ENCODE results near the gene DHX57. TPM values are rescaled to one million over a fixed set of nuclear protein-coding genes. Genes with fewer than 3 reads are reported as not detected.

The DHX57 gene
- total RNA-seq, 4 donors from 2014 or later: 11.5 to 12.0 (median 11.7) TPM

GRCh38 chr2:38783586-38783985 lies 92.1 kb downstream of the DHX57 start:
- Histone ChIP-seq H3K4me3 (no peak overlapping the region), H3K4me1 (peaks cover 6 to 8% of the 10 kb centered on the region in 2 donors), H3K9me3 (no peaks in the 10 kb centered on the region), H3K27ac (no peak overlapping the region), H3K27me3 (no peaks in the 10 kb centered on the region), H3K36me3 (peaks cover 0 to 26% of the 10 kb centered on the region in 2 donors)
- no peak for ATAC-seq
- in situ Hi-C loops (cut with MboI; ENCODE audit: low sequenced_read_pairs in 4 of 4) (no loop called here), intact Hi-C loops (cut with DNase I; ENCODE audit: low total_unique reads) (no loop called here)
- no peak for DNase-seq
- TF ChIP-seq, protein P1, sequence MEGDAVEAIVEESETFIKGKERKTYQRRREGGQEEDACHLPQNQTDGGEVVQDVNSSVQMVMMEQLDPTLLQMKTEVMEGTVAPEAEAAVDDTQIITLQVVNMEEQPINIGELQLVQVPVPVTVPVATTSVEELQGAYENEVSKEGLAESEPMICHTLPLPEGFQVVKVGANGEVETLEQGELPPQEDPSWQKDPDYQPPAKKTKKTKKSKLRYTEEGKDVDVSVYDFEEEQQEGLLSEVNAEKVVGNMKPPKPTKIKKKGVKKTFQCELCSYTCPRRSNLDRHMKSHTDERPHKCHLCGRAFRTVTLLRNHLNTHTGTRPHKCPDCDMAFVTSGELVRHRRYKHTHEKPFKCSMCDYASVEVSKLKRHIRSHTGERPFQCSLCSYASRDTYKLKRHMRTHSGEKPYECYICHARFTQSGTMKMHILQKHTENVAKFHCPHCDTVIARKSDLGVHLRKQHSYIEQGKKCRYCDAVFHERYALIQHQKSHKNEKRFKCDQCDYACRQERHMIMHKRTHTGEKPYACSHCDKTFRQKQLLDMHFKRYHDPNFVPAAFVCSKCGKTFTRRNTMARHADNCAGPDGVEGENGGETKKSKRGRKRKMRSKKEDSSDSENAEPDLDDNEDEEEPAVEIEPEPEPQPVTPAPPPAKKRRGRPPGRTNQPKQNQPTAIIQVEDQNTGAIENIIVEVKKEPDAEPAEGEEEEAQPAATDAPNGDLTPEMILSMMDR (IDR thresholded peaks at IDR 0.05 in 4 of 5, conservative IDR thresholded peaks at IDR 0.05 in 1 of 5): no peak
- TF ChIP-seq POLR2A (IDR thresholded peaks at IDR 0.05): no peak

DNA sequence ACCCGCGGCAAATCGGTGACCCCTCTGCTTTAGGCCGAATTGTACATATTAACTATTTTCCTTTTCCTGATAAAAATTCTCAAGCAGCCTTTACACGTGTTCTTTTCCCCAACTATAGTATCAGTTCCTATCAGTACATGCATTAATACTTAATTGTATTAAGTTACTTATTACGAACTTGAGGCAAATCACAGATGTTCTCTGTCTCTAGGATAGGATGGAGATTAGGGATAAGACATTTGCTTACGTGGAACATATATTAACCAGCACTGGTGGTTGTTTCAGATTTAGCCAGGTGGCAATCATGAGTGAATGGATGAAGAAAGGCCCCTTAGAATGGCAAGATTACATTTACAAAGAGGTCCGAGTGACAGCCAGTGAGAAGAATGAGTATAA lies 97.0 kb downstream of the DHX57 start:
- no peak for TF ChIP-seq POLR2A (IDR thresholded peaks at IDR 0.05)
- TF ChIP-seq, protein P1 (IDR thresholded peaks at IDR 0.05 in 4 of 5, conservative IDR thresholded peaks at IDR 0.05 in 1 of 5): no peak
- peak overlapping the region; percentile 54 to 81 (median 75) for H3K27ac ChIP-seq
- peaks cover 9 to 10% of the 10 kb centered on the region in 2 donors for H3K4me1 ChIP-seq
- ATAC-seq: no peak
- in situ Hi-C loops (cut with MboI; ENCODE audit: low sequenced_read_pairs in 4 of 4) (no loop called here), intact Hi-C loops (cut with DNase I; ENCODE audit: low total_unique reads) (loop anchor here (1.0 to 2.0 kb wide), 2 partner anchors 27 to 96 kb away; partner anchors contain the start of genes DHX57, MORN2 and SRSF7)
- H3K4me3 ChIP-seq: peak overlapping the region; percentile 58 to 89 (median 80)
- no peak for DNase-seq
- no peaks in the 10 kb centered on the region for H3K9me3 ChIP-seq
- H3K27me3 ChIP-seq: no peaks in the 10 kb centered on the region
- H3K36me3 ChIP-seq: peaks cover 0 to 22% of the 10 kb centered on the region in 2 donors

GRCh38 chr2:38776531-38776930 lies 99.2 kb downstream of the DHX57 start:
- H3K27ac ChIP-seq: no peak overlapping the region
- no peak for DNase-seq
- intact Hi-C loops (cut with DNase I; ENCODE audit: low total_unique reads) (no loop called here), in situ Hi-C loops (cut with MboI; ENCODE audit: low sequenced_read_pairs in 4 of 4) (no loop called here)
- TF ChIP-seq, protein P1 (IDR thresholded peaks at IDR 0.05 in 4 of 5, conservative IDR thresholded peaks at IDR 0.05 in 1 of 5): no peak
- TF ChIP-seq POLR2A (IDR thresholded peaks at IDR 0.05): no peak
- no peaks in the 10 kb centered on the region for H3K9me3 ChIP-seq
- H3K36me3 ChIP-seq: peaks cover 0 to 13% of the 10 kb centered on the region in 2 donors
- ATAC-seq: no peak
- H3K4me3 ChIP-seq: no peak overlapping the region
- H3K4me1 ChIP-seq: peaks cover 9 to 10% of the 10 kb centered on the region in 2 donors
- no peaks in the 10 kb centered on the region for H3K27me3 ChIP-seq

DNA sequence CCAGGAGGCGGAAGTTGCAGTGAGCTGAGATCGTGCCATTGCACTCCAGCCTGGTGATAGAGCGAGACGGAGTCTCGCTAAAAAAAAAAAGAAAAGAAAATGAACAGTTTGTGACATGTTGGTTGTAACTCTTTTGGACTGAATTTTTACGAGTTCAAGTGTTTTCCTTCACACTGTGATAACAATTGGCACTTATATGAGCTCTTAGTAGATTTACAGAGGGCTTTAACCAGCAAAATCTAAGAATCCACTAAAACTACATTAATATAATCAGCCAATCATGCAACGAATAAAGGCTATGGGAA lies 99.9 kb downstream of the DHX57 start:
- intact Hi-C loops (cut with DNase I; ENCODE audit: low total_unique reads): no loop called here
- no peaks in the 10 kb centered on the region for H3K27me3 ChIP-seq

More for the DNA sequence above, 99.9 kb downstream of the DHX57 start:
- Histone ChIP-seq H3K4me3 (no peak overlapping the region), H3K9me3 (no peaks in the 10 kb centered on the region), H3K27ac (no peak overlapping the region), H3K4me1 (peaks cover 9 to 10% of the 10 kb centered on the region in 2 donors), H3K36me3 (peaks cover 0 to 6% of the 10 kb centered on the region in 2 donors)
- in situ Hi-C loops (cut with MboI; ENCODE audit: low sequenced_read_pairs in 4 of 4): no loop called here
- ATAC-seq: no peak
- TF ChIP-seq POLR2A (IDR thresholded peaks at IDR 0.05): no peak
- TF ChIP-seq, protein P1 (IDR thresholded peaks at IDR 0.05 in 4 of 5, conservative IDR thresholded peaks at IDR 0.05 in 1 of 5): no peak
- no peak for DNase-seq

All from gastrocnemius medialis (tissue), 4 donors.